ENCODE data around the gene CLOCK. TPM values are rescaled to one million over a fixed set of nuclear protein-coding genes. Genes with fewer than 3 reads are reported as not detected.

CLOCK gene
- polyA plus RNA-seq, 1 of the 3 experiments (the other 2 are of a cell fraction): 4.2 TPM

DNA sequence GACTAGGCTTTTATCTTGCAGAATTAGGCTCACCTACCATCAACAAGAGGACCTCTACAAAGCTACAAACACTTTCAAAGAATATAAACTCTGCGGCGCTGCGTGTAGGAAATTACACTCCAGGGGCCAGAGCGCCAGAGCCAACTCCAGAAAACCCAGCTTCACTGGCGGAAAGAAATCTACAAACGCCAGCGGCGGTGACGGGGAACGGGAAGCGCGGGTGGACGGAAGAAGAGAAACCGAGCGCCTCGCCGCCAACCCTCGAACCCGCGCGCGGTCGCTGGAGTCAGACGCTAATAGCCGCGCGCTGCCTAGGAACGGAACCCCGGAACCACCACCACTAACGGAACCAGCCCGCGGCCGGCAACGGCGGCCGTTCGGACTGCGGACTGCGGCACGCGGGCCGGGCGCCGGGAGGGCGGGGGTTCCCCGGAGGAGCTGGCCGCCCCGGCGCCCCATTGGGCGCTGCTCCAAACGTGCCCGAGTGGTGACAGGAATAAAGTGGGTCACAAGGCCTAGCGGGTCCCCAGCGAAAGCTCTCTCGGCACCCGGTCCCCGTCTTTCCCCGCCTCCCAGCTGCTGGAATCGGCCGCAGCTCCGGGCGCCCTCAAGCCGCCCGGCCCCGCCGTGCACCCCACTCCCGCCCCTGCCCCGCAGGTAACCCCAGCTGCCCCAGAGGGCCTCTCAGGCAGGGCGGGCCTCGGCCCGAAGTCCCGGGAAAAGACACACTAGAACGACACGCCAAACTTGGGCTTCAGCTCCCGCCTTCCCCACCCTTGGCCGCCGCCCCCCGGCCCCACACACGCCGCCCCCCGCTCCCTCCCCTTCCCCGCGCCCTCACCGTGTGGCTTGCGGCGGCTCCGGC, 836 bp downstream of the CLOCK start:
- DNase-seq: peak; percentile 85
- Histone ChIP-seq H4K20me1 (ENCODE audit: insufficient read depth) (peaks cover 4% of the 10 kb centered on the region; the same call in 1 of the 2 replicates), H3K4me3 (ENCODE audit: low read depth in 2 of 2, low read length in 1 of 2) (peak overlapping the region; percentile 67 to 81), H3K4me1 (ENCODE audit: control insufficient read depth in 1 of 2, insufficient read depth in 2 of 2, low read depth in 1 of 2, low read length in 1 of 2) (peaks cover 10% of the 10 kb centered on the region in 2 experiments), H3K9me2 (no peaks in the 10 kb centered on the region), H3K27ac (ENCODE audit: low read depth in 2 of 2, low read length in 1 of 2) (peak overlapping the region; percentile 93 to 98), H3K4me2 (peak overlapping the region; percentile 79), H3K9me3 (no peaks in the 10 kb centered on the region), H3K9ac (peak overlapping the region; percentile 89), H3K27me3 (ENCODE audit: insufficient read depth) (no peaks in the 10 kb centered on the region), H3K36me3 (replicated peaks in 1 of 2; ENCODE audit: control insufficient read depth in 1 of 2, insufficient read depth in 2 of 2, low read length in 1 of 2) (no peaks in the 10 kb centered on the region), H2AFZ (ENCODE audit: low read depth) (peak overlapping the region; percentile 70), H3K79me2 (ENCODE audit: insufficient read depth) (peaks cover 43% of the 10 kb centered on the region), H3F3A (replicated peaks; ENCODE audit: insufficient read depth) (peaks cover 49% of the 10 kb centered on the region)
- POLR2A ChIA-PET: interaction anchor here (0.8 to 2.2 kb wide), 6 partner anchors 21 to 308 kb away, joined by 3 to 7 read pairs (median 4); partner anchors contain the start of genes EXOC1 and TMEM165
- WGBS (ENCODE audit: low lambda C conversion rate): 0% methylated on average over 7 of the region's 87 CpGs
- CTCF ChIA-PET: interaction anchor here (0.6 to 1.7 kb wide), 8 partner anchors 9 to 575 kb away, joined by 3 to 5 read pairs (median 4); partner anchors contain the start of gene SRD5A3
- TF ChIP-seq SIN3A (IDR thresholded peaks at IDR 0.05; ENCODE audit: borderline replicate concordance, low read depth, low read length): peak; percentile 26; the same call in 1 of the 2 replicates
- TF ChIP-seq EP300 (IDR thresholded peaks at IDR 0.05; ENCODE audit: borderline replicate concordance in 1 of 2, low read depth in 1 of 2, low read length in 1 of 2): 0 out of 4 replicates have a peak, but pooled peaks of 1 of the 2 experiments have one; percentile 18
- TF ChIP-seq GABPA (IDR thresholded peaks at IDR 0.05; ENCODE audit: low read depth): peak; percentile 60
- no peak for TF ChIP-seq SMC3 (IDR thresholded peaks at IDR 0.05; ENCODE audit: low read depth, low read length)
- TF ChIP-seq, protein P1, sequence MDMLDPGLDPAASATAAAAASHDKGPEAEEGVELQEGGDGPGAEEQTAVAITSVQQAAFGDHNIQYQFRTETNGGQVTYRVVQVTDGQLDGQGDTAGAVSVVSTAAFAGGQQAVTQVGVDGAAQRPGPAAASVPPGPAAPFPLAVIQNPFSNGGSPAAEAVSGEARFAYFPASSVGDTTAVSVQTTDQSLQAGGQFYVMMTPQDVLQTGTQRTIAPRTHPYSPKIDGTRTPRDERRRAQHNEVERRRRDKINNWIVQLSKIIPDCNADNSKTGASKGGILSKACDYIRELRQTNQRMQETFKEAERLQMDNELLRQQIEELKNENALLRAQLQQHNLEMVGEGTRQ (IDR thresholded peaks at IDR 0.05; ENCODE audit: borderline replicate concordance, low read depth, low read length): no peak
- no peak for TF ChIP-seq RAD21 (IDR thresholded peaks at IDR 0.05; ENCODE audit: low read length)
- TF ChIP-seq RFX5 (IDR thresholded peaks at IDR 0.05; ENCODE audit: low read length): no peak
- 0 out of 2 replicates have a peak, but pooled peaks have one; percentile 34 for TF ChIP-seq ELF1 (IDR thresholded peaks at IDR 0.05)
- no peak for TF ChIP-seq GATA2 (CRISPR knock-in tag; IDR thresholded peaks at IDR 0.05)
- 0 out of 2 replicates have a peak, but pooled peaks have one; percentile 7 for TF ChIP-seq FOSL2 (IDR thresholded peaks at IDR 0.05; ENCODE audit: borderline replicate concordance, low read depth)
- TF ChIP-seq, protein P2, sequence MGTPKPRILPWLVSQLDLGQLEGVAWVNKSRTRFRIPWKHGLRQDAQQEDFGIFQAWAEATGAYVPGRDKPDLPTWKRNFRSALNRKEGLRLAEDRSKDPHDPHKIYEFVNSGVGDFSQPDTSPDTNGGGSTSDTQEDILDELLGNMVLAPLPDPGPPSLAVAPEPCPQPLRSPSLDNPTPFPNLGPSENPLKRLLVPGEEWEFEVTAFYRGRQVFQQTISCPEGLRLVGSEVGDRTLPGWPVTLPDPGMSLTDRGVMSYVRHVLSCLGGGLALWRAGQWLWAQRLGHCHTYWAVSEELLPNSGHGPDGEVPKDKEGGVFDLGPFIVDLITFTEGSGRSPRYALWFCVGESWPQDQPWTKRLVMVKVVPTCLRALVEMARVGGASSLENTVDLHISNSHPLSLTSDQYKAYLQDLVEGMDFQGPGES (IDR thresholded peaks at IDR 0.05; ENCODE audit: low read depth, low read length): no peak
- TF ChIP-seq, protein P3, sequence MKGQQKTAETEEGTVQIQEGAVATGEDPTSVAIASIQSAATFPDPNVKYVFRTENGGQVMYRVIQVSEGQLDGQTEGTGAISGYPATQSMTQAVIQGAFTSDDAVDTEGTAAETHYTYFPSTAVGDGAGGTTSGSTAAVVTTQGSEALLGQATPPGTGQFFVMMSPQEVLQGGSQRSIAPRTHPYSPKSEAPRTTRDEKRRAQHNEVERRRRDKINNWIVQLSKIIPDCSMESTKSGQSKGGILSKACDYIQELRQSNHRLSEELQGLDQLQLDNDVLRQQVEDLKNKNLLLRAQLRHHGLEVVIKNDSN (IDR thresholded peaks at IDR 0.05; ENCODE audit: borderline replicate concordance, low read depth): 0 out of 2 replicates have a peak, but pooled peaks have one; percentile 17
- TF ChIP-seq NFIC (IDR thresholded peaks at IDR 0.05; ENCODE audit: borderline replicate concordance): no peak; the same call in 1 of the 2 replicates
- TF ChIP-seq RXRA (IDR thresholded peaks at IDR 0.05; ENCODE audit: borderline replicate concordance, low read depth): no peak
- TF ChIP-seq, protein P4, sequence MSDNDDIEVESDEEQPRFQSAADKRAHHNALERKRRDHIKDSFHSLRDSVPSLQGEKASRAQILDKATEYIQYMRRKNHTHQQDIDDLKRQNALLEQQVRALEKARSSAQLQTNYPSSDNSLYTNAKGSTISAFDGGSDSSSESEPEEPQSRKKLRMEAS (IDR thresholded peaks at IDR 0.05; ENCODE audit: low read depth): no peak; the same call in 1 of the 2 replicates
- TF ChIP-seq NRF1 (IDR thresholded peaks at IDR 0.05; ENCODE audit: low read depth, low read length): no peak
- no peak for TF ChIP-seq JUND (IDR thresholded peaks at IDR 0.05)
- peak; percentile 78; the same call in 1 of the 2 replicates for TF ChIP-seq MXI1 (IDR thresholded peaks at IDR 0.05; ENCODE audit: low read depth, low read length)
- TF ChIP-seq POLR2AphosphoS5 (IDR thresholded peaks at IDR 0.05; ENCODE audit: low read depth, low read length): no peak
- TF ChIP-seq, protein P5, sequence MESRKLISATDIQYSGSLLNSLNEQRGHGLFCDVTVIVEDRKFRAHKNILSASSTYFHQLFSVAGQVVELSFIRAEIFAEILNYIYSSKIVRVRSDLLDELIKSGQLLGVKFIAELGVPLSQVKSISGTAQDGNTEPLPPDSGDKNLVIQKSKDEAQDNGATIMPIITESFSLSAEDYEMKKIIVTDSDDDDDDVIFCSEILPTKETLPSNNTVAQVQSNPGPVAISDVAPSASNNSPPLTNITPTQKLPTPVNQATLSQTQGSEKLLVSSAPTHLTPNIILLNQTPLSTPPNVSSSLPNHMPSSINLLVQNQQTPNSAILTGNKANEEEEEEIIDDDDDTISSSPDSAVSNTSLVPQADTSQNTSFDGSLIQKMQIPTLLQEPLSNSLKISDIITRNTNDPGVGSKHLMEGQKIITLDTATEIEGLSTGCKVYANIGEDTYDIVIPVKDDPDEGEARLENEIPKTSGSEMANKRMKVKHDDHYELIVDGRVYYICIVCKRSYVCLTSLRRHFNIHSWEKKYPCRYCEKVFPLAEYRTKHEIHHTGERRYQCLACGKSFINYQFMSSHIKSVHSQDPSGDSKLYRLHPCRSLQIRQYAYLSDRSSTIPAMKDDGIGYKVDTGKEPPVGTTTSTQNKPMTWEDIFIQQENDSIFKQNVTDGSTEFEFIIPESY (IDR thresholded peaks at IDR 0.05; ENCODE audit: borderline replicate concordance, low read depth): no peak
- no peak for TF ChIP-seq FOXM1 (IDR thresholded peaks at IDR 0.05; ENCODE audit: low read depth)
- TF ChIP-seq EZH2phosphoT487 (IDR thresholded peaks at IDR 0.05; ENCODE audit: borderline replicate concordance, low read depth): no peak
- no peak for TF ChIP-seq FOXJ3 (CRISPR knock-in tag; IDR thresholded peaks at IDR 0.05)
- no peak for TF ChIP-seq CHD2 (IDR thresholded peaks at IDR 0.05; ENCODE audit: low read length, partially characterized antibody)
- 0 out of 2 replicates have a peak, but pooled peaks have one; percentile 7 for TF ChIP-seq MEF2A (IDR thresholded peaks at IDR 0.05; ENCODE audit: borderline replicate concordance, low read depth)
